ENCODE results near the gene CYP46A1. TPM values are rescaled to one million over a fixed set of nuclear protein-coding genes. Genes with fewer than 3 reads are reported as not detected.

The CYP46A1 gene
- total and polyA plus RNA-seq, 12 donors: 0.67 to 5.9 (median 2.1) TPM

- 86 to 89% (median 88%) methylated on average over 4 of the region's 4 CpGs for WGBS, 4 donors
- no peak for DNase-seq
- H3K36me3 ChIP-seq (replicated peaks in 1 of 2): no peaks in the 10 kb centered on the region
- H3K9me3 ChIP-seq (replicated peaks in 1 of 3): no peaks in the 10 kb centered on the region
- intact Hi-C loops (cut with DNase I): no loop called here
- H3K27ac ChIP-seq: no peak overlapping the region
- no peak overlapping the region for H3K4me3 ChIP-seq
- no peak for TF ChIP-seq POLR2A (IDR thresholded peaks at IDR 0.05)
- H3K27me3 ChIP-seq: no peaks in the 10 kb centered on the region
- H3K4me1 ChIP-seq (replicated peaks in 1 of 2): no peaks in the 10 kb centered on the region
Measured at GRCh38 chr14:99696929-99697328, 12.8 kb downstream of the CYP46A1 start.

GRCh38 chr14:99698236-99698635 is 14.1 kb downstream of the CYP46A1 start:
- H3K9me3 ChIP-seq (replicated peaks in 1 of 3): no peaks in the 10 kb centered on the region
- intact Hi-C loops (cut with DNase I): no loop called here
- no peak overlapping the region for H3K4me3 ChIP-seq
- no peak for TF ChIP-seq CTCF (IDR thresholded peaks at IDR 0.05)
- DNase-seq: peak in 1 of 7 donors; percentile 29
- H3K27me3 ChIP-seq: no peaks in the 10 kb centered on the region
- no peak overlapping the region for H3K27ac ChIP-seq
- WGBS, 4 donors: 79 to 94% (median 84%) methylated on average over 5 to 6 of the region's 6 CpGs
- no peaks in the 10 kb centered on the region for H3K4me1 ChIP-seq (replicated peaks in 1 of 2)
- H3K36me3 ChIP-seq (replicated peaks in 1 of 2): no peaks in the 10 kb centered on the region

- intact Hi-C loops (cut with DNase I): no loop called here
- no peak for TF ChIP-seq CTCF (IDR thresholded peaks at IDR 0.05)
- H3K4me1 ChIP-seq (replicated peaks in 1 of 2): no peaks in the 10 kb centered on the region
- H3K9me3 ChIP-seq (replicated peaks in 1 of 3): peaks cover 0 to 2% (median 0%) of the 10 kb centered on the region in 3 donors
- peak in 1 of 7 donors; percentile 40 for DNase-seq
- no peaks in the 10 kb centered on the region for H3K36me3 ChIP-seq (replicated peaks in 1 of 2)
- WGBS, 4 donors: 66 to 82% (median 70%) methylated on average over 5 of the region's 5 CpGs
- no peak overlapping the region for H3K27ac ChIP-seq
- no peak overlapping the region for H3K4me3 ChIP-seq
- no peaks in the 10 kb centered on the region for H3K27me3 ChIP-seq
Measured at GRCh38 chr14:99698642-99699041, 14.5 kb downstream of the CYP46A1 start.

- intact Hi-C loops (cut with DNase I): no loop called here
- Histone ChIP-seq H3K4me3 (no peak overlapping the region), H3K36me3 (replicated peaks in 1 of 2) (no peaks in the 10 kb centered on the region), H3K4me1 (replicated peaks in 1 of 2) (no peaks in the 10 kb centered on the region), H3K27ac (no peak overlapping the region), H3K9me3 (replicated peaks in 1 of 3) (peaks cover 0 to 3% (median 0%) of the 10 kb centered on the region in 3 donors), H3K27me3 (no peaks in the 10 kb centered on the region)
- WGBS, 4 donors: 79 to 85% (median 82%) methylated on average over 11 to 12 of the region's 12 CpGs
- TF ChIP-seq CTCF (IDR thresholded peaks at IDR 0.05) (no peak), POLR2A (IDR thresholded peaks at IDR 0.05) (no peak)
- DNase-seq: peak in 1 of 7 donors; percentile 15
Measured at GRCh38 chr14:99699085-99699760, 15.1 kb downstream of the CYP46A1 start.

- no peaks in the 10 kb centered on the region for H3K36me3 ChIP-seq (replicated peaks in 1 of 2)
- no peak overlapping the region for H3K27ac ChIP-seq
- intact Hi-C loops (cut with DNase I): no loop called here
- no peaks in the 10 kb centered on the region for H3K27me3 ChIP-seq
- no peak overlapping the region for H3K4me3 ChIP-seq
- peak in 1 of 7 donors; percentile 36 for DNase-seq
- TF ChIP-seq POLR2A (IDR thresholded peaks at IDR 0.05): no peak
- no peak for TF ChIP-seq CTCF (IDR thresholded peaks at IDR 0.05)
- H3K9me3 ChIP-seq (replicated peaks in 1 of 3): peaks cover 0 to 3% (median 0%) of the 10 kb centered on the region in 3 donors
- WGBS, 4 donors: 90 to 95% (median 92%) methylated on average over 14 to 16 of the region's 16 CpGs
- H3K4me1 ChIP-seq (replicated peaks in 1 of 2): no peaks in the 10 kb centered on the region
Measured at GRCh38 chr14:99699861-99700260, 15.8 kb downstream of the CYP46A1 start.
